Stimulated activated CD8-positive, alpha-beta memory T cell treated with anti-CD3 and anti-CD28 coated beads, Interleukin-15, amount 100 ng/mL, for 1 hour (primary cell): ENCODE data around the gene MAGEB18.

Experiments used
- DNase-seq: peaks from one replicate; pipeline ENCODE4 v3.0.0-alpha.2; 2020; ENCODE audit warnings: low read depth

Gene MAGEB18

GRCh38 chrX:26138274-26138673, at the start of gene MAGEB18:
Gene MAGEB18 (plus strand): TSS chrX:26138343. CDS start chrX:26138986, 643 bp downstream.
- DNase-seq, result no peak

GRCh38 chrX:26100421-26100920, 37.7 kb upstream of the MAGEB18 start:
- DNase-seq, result no peak

- DNase-seq, result no peak
Observed at GRCh38 chrX:26109142-26109541, 29.0 kb upstream of the MAGEB18 start.

DNA sequence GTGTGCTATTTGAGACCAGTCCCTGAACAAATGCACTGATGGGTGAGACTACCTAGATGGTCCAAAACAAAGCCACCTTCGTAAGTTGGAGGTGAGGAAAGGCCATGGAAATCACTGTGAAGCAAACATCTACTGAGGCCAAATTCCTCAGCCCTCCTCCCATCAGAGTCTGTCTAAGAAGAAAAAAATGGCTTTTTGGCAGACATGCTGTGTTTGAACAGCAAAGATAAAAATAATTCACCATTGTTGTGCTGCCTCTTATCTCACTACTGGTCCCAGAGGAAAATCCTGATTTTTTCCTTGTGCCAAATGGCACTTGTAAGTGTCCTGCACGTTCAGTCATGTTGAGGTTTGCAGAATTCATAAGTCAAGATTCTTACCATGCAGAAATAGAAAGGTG, 7.9 kb downstream of the MAGEB18 start:
- no peak for DNase-seq

GRCh38 chrX:26160301-26160700, 22.2 kb downstream of the MAGEB18 start, which contains the start of gene MAGEB6B:
Gene MAGEB6B (plus strand): TSS chrX:26160601. CDS start chrX:26160601, 0 bp downstream.
- no peak for DNase-seq
